SJSA1 (cell line): ENCODE measurements around the gene ZNF491. TPM values are rescaled to one million over a fixed set of nuclear protein-coding genes. Genes with fewer than 3 reads are reported as not detected.
"Not testable (repeated sequence)": the region's sequence is repeated elsewhere in the genome, so short reads cannot be mapped to it uniquely, and the experiment has no call there.

Experiments used
- DNase-seq, 2 experiments: peaks; one replicate each; pipeline ENCODE4 v3.0.0-alpha.2; 2015 to 2020; ENCODE audit warnings: low spot score in 2 of 2, low read depth in 1 of 2
- H3K27ac ChIP-seq: fragments of 250-450 bp; sonication (Bioruptor Pico); 2 replicates; pipeline ENCODE4 v1.5.1; 2020; ENCODE audit warnings: mild to moderate bottlenecking, moderate library complexity
- H3K27me3 ChIP-seq: fragments of 250-450 bp; sonication (Bioruptor Pico); replicated peaks from 2 replicates; pipeline ENCODE4 v1.5.1; 2020; ENCODE audit warnings: mild to moderate bottlenecking, moderate library complexity
- H3K36me3 ChIP-seq: fragments of 250-450 bp; sonication (Bioruptor Pico); 2 replicates; pipeline ENCODE4 v1.5.1; 2020; ENCODE audit warnings: mild to moderate bottlenecking
- H3K4me1 ChIP-seq: fragments of 250-450 bp; sonication (Bioruptor Pico); replicated peaks from 2 replicates; pipeline ENCODE4 v1.6.1; 2021; ENCODE audit warnings: mild to moderate bottlenecking
- H3K4me3 ChIP-seq: fragments of 250-450 bp; sonication (Bioruptor Pico); 2 replicates; pipeline ENCODE4 v1.5.1; 2020; ENCODE audit warnings: mild to moderate bottlenecking
- H3K9me3 ChIP-seq: fragments of 250-450 bp; sonication (Bioruptor Pico); replicated peaks from 2 replicates; pipeline ENCODE4 v1.5.1; 2020; ENCODE audit warnings: mild to moderate bottlenecking
- total RNA-seq: library from RNA; depleted of rRNA; stranded (reverse); fragments of >200 nt; shearing (Covaris generic); gene quantifications from 2 replicates; pipeline ENCODE4 v1.2.3, GENCODE V29; 2014

ZNF491 gene
- total RNA-seq, 1 experiment from 2014 or later = 0.39 TPM

DNA sequence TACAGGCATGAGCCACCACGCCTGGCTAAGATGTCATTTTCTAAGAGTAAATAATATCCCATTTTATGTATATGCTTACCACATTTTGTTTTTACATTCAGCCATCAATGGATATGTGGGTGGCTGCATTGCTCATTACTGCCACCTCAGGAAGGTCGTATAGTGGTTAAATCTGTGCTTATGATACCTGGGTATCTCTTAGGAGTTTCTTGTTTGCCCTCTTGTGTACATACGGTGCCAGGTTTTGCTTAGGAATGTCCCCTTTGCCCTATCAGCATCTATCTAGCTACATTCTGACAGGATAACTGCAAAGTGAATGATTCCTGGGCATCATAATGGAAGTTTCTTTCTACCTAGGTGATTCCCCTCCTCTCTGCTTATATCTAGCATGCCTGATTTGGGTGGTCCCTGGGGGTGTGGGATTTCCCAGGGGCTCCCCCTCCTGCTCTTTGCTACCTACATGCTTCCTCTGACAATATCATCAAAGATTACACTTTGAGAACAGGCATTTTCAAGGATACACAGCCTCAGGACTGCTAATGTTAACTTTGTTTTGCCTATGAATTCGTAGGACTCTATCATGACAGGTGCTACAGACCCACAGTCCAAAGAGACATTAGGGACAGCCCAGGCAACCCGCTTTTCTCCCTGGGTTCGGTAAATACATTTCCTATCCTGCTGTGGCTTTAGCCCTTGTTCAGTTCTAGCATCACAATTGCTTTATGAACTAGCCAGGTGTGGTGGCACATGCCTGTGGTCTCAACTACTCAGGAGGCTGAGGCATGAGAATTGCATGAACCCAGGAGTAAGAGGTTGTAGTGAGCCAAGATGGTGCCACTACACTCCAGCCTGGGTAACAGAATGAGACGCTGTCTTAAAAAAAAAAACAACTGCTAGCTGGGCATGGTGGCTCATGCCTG lies 30.9 kb downstream of the ZNF491 start:
- not testable (repeated sequence) for H3K9me3 ChIP-seq, H3K27me3 ChIP-seq, H3K27ac ChIP-seq, DNase-seq, H3K4me1 ChIP-seq, H3K4me3 ChIP-seq
- peaks cover 17% of the 10 kb centered on the region for H3K36me3 ChIP-seq

DNA sequence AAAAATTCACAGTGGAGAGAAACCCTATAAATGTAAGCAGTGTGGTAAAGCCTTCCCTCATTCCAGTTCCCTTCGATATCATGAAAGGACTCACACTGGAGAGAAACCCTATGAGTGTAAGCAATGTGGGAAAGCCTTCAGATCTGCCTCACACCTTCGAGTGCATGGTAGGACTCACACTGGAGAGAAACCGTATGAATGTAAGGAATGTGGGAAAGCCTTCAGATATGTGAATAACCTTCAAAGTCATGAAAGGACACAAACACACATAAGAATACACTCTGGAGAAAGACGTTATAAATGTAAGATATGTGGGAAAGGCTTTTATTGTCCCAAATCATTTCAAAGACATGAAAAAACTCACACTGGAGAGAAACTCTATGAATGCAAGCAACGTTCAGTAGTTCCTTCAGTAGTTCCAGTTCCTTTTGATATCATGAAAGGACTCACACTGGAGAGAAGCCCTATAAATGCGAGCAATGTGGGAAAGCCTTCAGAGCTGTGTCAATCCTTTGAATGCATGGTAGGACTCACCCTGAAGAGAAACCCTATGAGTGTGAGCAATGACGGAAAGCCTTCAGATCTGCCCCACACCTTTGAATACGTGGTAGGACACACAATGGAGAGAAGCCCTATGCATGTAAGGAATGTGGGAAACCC lies 34.1 kb downstream of the ZNF491 start:
- no peaks in the 10 kb centered on the region for H3K27me3 ChIP-seq
- peaks cover 21% of the 10 kb centered on the region for H3K36me3 ChIP-seq
- no peaks in the 10 kb centered on the region for H3K4me1 ChIP-seq
- no peak for DNase-seq
- no peak overlapping the region for H3K27ac ChIP-seq
- 0 out of 2 replicates have a peak, but pooled peaks cover 3% of the 10 kb centered on the region for H3K9me3 ChIP-seq
- no peak overlapping the region for H3K4me3 ChIP-seq

DNA sequence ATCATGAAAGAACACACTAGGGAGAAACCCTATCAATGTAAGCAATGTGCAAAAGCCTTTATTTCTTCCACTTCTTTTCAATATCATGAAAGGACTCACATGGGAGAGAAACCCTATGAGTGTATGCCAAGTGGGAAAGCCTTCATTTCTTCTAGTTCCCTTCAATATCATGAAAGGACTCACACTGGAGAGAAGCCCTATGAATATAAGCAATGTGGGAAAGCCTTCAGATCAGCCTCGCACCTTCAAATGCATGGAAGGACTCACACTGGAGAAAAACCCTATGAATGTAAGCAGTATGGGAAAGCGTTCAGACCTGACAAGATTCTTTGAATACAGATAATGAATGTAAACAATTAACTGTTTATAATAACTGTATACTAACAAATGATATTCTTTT lies 35.2 kb downstream of the ZNF491 start:
- no peak for DNase-seq
- H3K9me3 ChIP-seq = 0 out of 2 replicates have a peak, but pooled peaks cover 3% of the 10 kb centered on the region
- H3K27ac ChIP-seq = no peak overlapping the region
- H3K27me3 ChIP-seq = no peaks in the 10 kb centered on the region
- H3K4me3 ChIP-seq = no peak overlapping the region
- H3K36me3 ChIP-seq = peaks cover 21% of the 10 kb centered on the region
- H3K4me1 ChIP-seq = no peaks in the 10 kb centered on the region

DNA sequence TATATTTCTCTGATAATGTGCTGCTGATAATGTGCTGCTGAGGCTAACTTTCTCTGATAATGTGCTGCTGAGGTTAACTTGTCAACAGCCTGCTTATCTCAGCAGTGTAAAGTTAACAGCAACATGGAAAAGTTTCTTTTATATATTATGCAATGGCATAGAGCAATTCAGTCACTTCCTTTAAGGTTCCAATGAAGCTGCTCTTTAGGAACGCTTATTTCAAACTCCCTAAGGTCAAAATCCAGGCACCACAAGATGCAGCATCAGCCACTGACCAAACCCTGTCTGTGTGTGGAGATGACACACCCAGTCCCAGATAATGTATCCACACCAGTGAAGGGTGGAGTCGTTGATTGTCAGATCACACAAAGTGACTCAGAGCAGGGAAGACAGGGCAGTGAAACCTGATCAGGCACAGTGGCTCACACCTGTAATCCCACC lies 37.3 kb downstream of the ZNF491 start:
- H3K4me1 ChIP-seq, H3K9me3 ChIP-seq, H3K4me3 ChIP-seq, H3K27me3 ChIP-seq, H3K27ac ChIP-seq, DNase-seq: not testable (repeated sequence)
- H3K36me3 ChIP-seq = peaks cover 21% of the 10 kb centered on the region

DNA sequence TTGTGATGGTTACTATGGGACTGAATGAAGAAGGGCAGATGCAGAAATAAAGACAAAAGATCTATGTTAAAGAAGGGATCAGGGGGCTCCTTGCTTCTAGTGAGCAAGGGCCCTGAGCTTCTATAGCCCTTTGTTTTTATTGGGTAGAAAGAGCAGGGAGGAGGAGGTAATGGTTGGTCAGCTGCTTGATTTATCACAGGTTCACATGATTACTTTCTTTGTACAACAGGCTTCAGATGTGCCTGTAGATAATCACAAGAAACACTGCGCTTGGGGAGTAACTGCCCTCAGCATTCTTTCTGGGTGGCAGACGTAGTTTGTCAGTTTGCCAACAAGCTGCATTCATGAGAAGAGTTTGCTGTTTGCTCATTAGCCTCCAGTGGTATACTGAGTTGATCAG lies 45.4 kb downstream of the ZNF491 start:
- peaks cover 3% of the 10 kb centered on the region; the same call in 1 of the 2 replicates for H3K9me3 ChIP-seq
- no peaks in the 10 kb centered on the region for H3K36me3 ChIP-seq
- no peaks in the 10 kb centered on the region for H3K4me1 ChIP-seq
- H3K27ac ChIP-seq = no peak overlapping the region
- no peaks in the 10 kb centered on the region for H3K27me3 ChIP-seq
- DNase-seq = no peak
- H3K4me3 ChIP-seq = no peak overlapping the region

DNA sequence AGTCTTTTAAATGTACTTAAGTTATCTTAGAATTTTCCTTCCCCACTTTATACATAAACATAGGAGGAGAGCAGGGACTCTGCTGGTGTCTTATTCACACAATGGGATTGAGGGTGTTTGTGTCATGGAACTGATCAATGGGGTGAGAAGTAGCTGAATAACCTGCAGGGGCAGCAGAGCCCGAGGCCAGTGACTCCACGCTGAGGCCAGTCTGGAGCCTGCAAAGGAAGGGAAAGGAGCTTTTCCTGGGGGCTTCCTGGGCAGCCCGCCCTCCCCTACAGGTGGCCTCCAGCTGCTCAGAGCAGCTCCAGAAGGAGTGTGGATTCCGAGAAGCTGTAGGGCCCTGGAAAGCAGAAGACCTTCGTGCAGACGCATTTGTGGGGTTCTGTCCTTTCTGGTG lies 49.3 kb downstream of the ZNF491 start:
- not testable (repeated sequence) for H3K4me3 ChIP-seq, H3K27ac ChIP-seq, H3K4me1 ChIP-seq, DNase-seq, H3K9me3 ChIP-seq, H3K36me3 ChIP-seq, H3K27me3 ChIP-seq

DNA sequence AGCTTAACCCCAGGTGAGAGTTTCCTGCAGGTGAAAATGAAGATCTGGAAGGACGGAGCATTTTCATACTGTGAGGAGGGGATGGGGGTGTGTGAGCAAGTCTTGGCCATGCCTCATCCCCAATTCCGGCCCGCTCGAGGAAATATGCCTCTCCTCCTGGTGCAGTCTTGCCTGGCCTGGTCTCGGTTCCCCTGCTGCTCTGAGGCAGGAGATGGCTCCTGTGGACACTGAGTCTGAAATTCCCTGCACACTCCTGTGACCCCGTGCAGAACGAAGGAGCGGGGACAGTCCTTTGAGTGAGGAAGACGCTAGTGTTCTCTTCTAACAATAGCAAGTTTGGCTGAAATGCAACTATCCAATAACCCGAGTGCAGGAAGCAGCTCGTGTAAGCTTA lies 49.9 kb downstream of the ZNF491 start:
- Histone ChIP-seq H3K27ac (no peak overlapping the region), H3K36me3 (no peaks in the 10 kb centered on the region), H3K4me1 (0 out of 2 replicates have a peak, but pooled peaks cover 3% of the 10 kb centered on the region), H3K4me3 (peak overlapping the region; percentile 39), H3K27me3 (no peaks in the 10 kb centered on the region), H3K9me3 (peaks cover 5% of the 10 kb centered on the region)
- DNase-seq = no peak

DNA sequence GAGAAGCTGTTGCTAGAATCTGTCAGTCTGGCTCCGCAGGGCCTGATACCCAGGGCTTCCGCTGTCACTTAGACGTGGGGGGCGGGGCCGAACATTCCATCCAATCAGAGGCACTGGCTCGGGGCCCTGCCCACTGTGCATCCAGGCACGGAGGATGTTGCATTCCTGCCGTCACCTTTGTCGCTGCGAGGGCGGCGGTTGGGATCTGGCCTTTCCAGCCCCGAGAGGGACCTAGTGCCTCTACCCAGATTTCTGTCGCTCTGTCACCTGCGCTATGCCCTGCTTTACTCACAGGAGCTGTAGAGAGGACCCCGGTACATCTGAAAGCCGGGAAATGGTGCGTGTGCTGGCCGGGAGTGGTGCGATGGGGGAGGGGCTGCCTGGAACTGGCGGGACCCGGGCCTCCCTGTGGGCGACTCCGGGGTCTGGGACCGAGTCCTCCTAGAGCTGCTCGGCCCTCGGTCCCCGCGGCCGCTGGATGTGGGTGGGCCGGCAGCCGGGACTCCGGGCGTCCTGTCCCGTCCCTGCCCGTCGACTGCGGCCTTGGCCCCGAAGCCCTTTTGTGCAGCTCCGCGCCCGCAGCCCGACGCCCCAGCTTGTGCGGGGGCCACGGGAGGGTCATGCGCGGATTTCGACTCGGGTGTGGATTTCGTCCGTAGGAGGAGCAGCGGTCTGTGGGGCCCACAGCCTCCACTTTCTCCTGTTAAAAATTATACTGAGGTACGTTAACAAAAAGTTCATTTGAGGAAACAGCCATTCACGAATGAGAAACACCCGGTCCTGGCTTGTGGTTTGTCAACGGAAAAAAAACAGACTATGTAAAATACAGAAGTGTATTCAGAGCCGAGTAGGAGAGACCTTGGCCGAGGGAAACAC lies 50.5 kb downstream of the ZNF491 start, which contains the start of gene ZNF439:
Gene ZNF439 (plus strand): TSS at position 133 of the 876 bp plus-strand sequence. CDS start 142 bp downstream, at position 275.
- Histone ChIP-seq H3K27me3 (no peaks in the 10 kb centered on the region), H3K4me3 (peak within 1 kb of the TSS; percentile 39), H3K9me3 (peaks cover 3% of the 10 kb centered on the region; the same call in 1 of the 2 replicates), H3K4me1 (0 out of 2 replicates have a peak, but pooled peaks cover 3% of the 10 kb centered on the region), H3K36me3 (no peaks in the 10 kb centered on the region), H3K27ac (no peak within 1 kb of the TSS)
- peak; percentile 23 to 62 for DNase-seq

DNA sequence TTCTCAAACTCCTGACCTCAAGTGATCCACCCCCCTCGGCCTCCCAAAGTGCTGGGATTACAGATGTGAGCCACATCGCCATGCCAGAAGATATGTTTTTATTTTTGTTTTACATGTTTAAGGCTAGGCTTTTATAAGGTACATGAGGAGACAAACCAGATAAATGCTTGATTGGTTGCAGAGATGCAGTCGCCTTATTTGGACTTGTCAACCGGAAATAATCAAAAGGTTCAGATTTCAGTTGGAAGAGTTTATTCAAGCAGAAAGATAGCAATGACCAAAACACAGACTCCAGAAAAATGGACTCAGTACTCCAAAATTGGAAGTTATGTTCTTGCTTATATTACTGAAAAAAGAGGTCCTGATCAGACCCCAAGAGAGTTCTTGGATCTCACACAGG lies 52.0 kb downstream of the ZNF491 start:
- not testable (repeated sequence) for H3K27me3 ChIP-seq, H3K27ac ChIP-seq, H3K36me3 ChIP-seq, H3K4me3 ChIP-seq, H3K9me3 ChIP-seq, H3K4me1 ChIP-seq, DNase-seq

DNA sequence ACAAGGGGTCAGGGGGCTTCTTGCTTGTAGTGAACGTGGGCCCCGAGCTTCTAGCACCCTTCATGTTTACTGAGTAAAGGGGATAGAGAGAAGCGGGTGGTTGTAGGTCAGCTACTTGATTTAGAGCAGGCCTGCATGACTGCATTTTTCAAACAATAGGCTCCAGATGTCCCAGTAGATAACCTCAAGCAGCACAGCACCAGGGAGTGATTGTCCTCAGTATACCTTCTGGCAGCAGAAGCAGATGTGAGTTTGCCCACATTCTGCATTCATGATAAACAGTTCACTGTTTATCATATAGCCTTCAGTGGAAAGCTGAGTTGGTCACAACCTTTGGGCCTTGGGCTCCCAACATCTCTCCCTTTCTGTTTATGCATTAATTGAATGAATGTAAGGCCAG lies 55.0 kb downstream of the ZNF491 start:
- no peak overlapping the region for H3K4me3 ChIP-seq
- H3K27me3 ChIP-seq = no peaks in the 10 kb centered on the region
- no peak overlapping the region for H3K27ac ChIP-seq
- peaks cover 3% of the 10 kb centered on the region for H3K9me3 ChIP-seq
- H3K4me1 ChIP-seq = 0 out of 2 replicates have a peak, but pooled peaks cover 3% of the 10 kb centered on the region
- no peaks in the 10 kb centered on the region for H3K36me3 ChIP-seq
- DNase-seq = no peak

DNA sequence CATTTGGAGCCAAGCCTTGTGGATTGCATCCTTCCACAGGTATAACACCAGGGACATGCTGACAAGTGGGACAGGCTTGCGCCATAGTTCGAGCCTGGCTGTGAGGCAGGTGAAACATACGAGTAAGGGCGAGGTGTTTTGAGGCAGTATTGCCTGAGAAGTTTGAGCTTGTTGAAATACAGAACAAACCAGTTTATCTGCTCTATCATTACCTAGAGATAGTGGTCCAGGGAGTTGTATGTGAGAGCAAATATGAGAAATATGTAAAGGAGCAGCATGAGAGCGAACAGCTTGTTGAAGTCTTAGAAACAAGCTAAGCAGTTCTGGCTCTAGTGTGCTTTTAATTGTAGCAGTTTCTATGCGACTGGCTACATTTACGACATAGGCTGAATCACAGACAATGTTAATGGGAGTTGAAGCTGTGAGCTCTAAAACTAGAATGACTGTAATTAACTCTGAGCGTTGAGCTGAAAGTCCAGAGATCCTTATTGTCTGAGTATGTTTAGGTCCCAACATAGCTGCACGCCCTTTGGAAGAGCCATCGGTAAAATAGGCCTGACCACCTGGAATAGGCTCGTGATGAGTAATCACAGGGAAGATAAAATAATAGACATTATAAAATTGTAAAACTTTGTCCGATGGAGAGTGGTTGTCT lies 58.4 kb downstream of the ZNF491 start:
- H3K27ac ChIP-seq = no peak overlapping the region
- no peak for DNase-seq
- no peak overlapping the region for H3K4me3 ChIP-seq
- no peaks in the 10 kb centered on the region for H3K36me3 ChIP-seq
- no peaks in the 10 kb centered on the region for H3K27me3 ChIP-seq
- peaks cover 3% of the 10 kb centered on the region for H3K9me3 ChIP-seq
- no peaks in the 10 kb centered on the region for H3K4me1 ChIP-seq
